Spleen (tissue), 7 donors: ENCODE measurements around the gene SALL4.

Experiments
- CTCF ChIP-seq, 11 experiments: fragments of 200-600 bp in 7 of 11; fragments of 450-650 bp in 4 of 11; sonication (generic) in 4 of 11; IDR thresholded peaks in 8 of 11; conservative IDR thresholded peaks in 3 of 11; 1 replicate in 7 of 11; 2 replicates in 4 of 11; pipeline versions ENCODE4 v1.4.0 to v1.8.0; 2016 to 2021; ENCODE audit warnings: antibody characterized with exemption in 11 of 11, inconsistent platforms in 4 of 11, mild to moderate bottlenecking in 1 of 11
- POLR2A ChIP-seq, 3 donors: fragments of 450-650 bp; IDR thresholded peaks; one replicate each; pipeline ENCODE4 v1.5.1; 2017; ENCODE audit warnings: antibody characterized with exemption in 3 of 3, mild to moderate bottlenecking in 1 of 3
- donor health status: DM: no; HTN: no; CAD: no; lungs with moderate emphysema.
- donor health status: DM: no; HTN: no; CAD: no.
- donor health status: DM: no; HTN: no; CAD: no.

- TF ChIP-seq POLR2A (IDR thresholded peaks at IDR 0.05) (no peak), CTCF (IDR thresholded peaks at IDR 0.05 in 8 of 11, conservative IDR thresholded peaks at IDR 0.05 in 3 of 11) (no peak)
Observed at GRCh38 chr20:51792960-51793359, 9.4 kb downstream of the SALL4 start.
